SK-N-MC (cell line): ENCODE data around the gene TMEM117.

Source experiments
- EZH2 ChIP-seq: fragments of 200-600 bp; sonication (generic); IDR thresholded peaks from one replicate; pipeline ENCODE4 v1.6.1; 2017; ENCODE audit warnings: antibody characterized with exemption
- FOXP2 ChIP-seq: optimal IDR thresholded peaks from 2 replicates; pipeline ENCODE3; 2011; ENCODE audit warnings: mild to moderate bottlenecking, moderate library complexity; ENCODE audit not compliant: insufficient read depth; ENCODE audit errors: extremely low read length, control extremely low read depth
- POLR2AphosphoS5 ChIP-seq: IDR thresholded peaks from 2 replicates; pipeline ENCODE4 v1.6.1; 2012; ENCODE audit warnings: mild to moderate bottlenecking, low read depth, low read length, borderline replicate concordance

DNA sequence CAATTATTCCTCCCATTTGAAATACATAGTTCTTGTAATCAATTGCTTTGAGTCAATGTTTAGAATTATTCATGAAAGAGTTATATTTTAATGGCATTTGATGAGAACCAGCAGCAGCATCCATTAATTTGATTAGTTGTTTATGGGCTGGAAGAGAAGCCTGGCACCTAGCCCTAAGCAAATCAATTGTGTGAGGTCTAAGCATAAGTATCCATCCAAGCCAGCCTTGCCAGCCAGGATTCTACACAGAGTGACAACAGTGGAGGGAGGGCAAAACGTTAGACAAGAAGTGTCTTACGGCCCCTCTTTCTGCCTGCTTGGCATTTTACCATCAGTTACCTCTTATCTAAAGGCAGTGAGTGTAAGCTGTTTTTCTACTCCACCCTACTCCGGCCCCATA, 561.8 kb downstream of the TMEM117 start:
- TF ChIP-seq EZH2 (no peak), POLR2AphosphoS5 (no peak), FOXP2 (no peak)
